ENCODE results near the gene PCNT. TPM values are rescaled to one million over a fixed set of nuclear protein-coding genes. Genes with fewer than 3 reads are reported as not detected.

Gene PCNT
- total RNA-seq, 1 experiment from 2014 or later = 39.6 TPM

- Histone ChIP-seq H3K23me2 (ENCODE audit: insufficient read length, low read depth, low read length, poor library complexity, severe bottlenecking) (peaks cover 7% of the 10 kb centered on the region), H3K4ac (ENCODE audit: low read depth, low read length) (no peak overlapping the region), H2BK120ac (ENCODE audit: low read depth, low read length, poor library complexity, severe bottlenecking) (no peak overlapping the region), H3K23ac (ENCODE audit: insufficient read length, low read depth, low read length) (no peak overlapping the region), H3K14ac (ENCODE audit: insufficient read depth, low read length) (no peak overlapping the region), H4K5ac (ENCODE audit: insufficient read length, low read depth, low read length) (peak overlapping the region; percentile 15), H3K27me3 (ENCODE audit: insufficient read depth, low read length) (no peaks in the 10 kb centered on the region), H3K9ac (ENCODE audit: extremely low read depth, insufficient read length, low read length) (no peak overlapping the region), H2BK15ac (ENCODE audit: low read depth, low read length) (no peak overlapping the region), H3K4me1 (ENCODE audit: insufficient read depth, low read length) (peaks cover 9% of the 10 kb centered on the region; the same call in 1 of the 2 replicates), H4K8ac (replicated peaks; ENCODE audit: insufficient read length, low read depth, low read length) (no peak overlapping the region), H3K56ac (ENCODE audit: insufficient read length, low read depth, low read length) (no peak overlapping the region), H2BK20ac (ENCODE audit: low read depth, low read length, poor library complexity, severe bottlenecking) (no peak overlapping the region), H3T11ph (ENCODE audit: low read length) (no peak overlapping the region), H2BK12ac (ENCODE audit: insufficient read length, low read depth, low read length) (no peak overlapping the region), H3K18ac (ENCODE audit: insufficient read length, low read depth, low read length) (no peak overlapping the region), H2BK5ac (ENCODE audit: insufficient read length, low read length) (no peak overlapping the region), H3K79me2 (ENCODE audit: insufficient read depth, low read length) (no peaks in the 10 kb centered on the region), H4K20me1 (ENCODE audit: control insufficient read depth, insufficient read depth, insufficient read length) (peaks cover 2% of the 10 kb centered on the region), H4K91ac (ENCODE audit: insufficient read length, low read depth, low read length) (no peak overlapping the region), H2AFZ (ENCODE audit: low read length) (no peak overlapping the region), H3K9me3 (ENCODE audit: control insufficient read depth, low read depth, low read length) (no peaks in the 10 kb centered on the region), H3K27ac (ENCODE audit: insufficient read length, low read depth, low read length) (peak overlapping the region; percentile 77), H3K79me1 (ENCODE audit: insufficient read depth, low read depth, low read length, poor library complexity, severe bottlenecking) (no peaks in the 10 kb centered on the region), H2AK5ac (ENCODE audit: insufficient read length, low read length) (no peak overlapping the region), H3K4me2 (ENCODE audit: insufficient read depth, insufficient read length, low read length) (no peak overlapping the region)
- WGBS (ENCODE audit: extremely low coverage, insufficient read length, low lambda C conversion rate) = no CpG with 5 or more reads among the region's 9 CpGs
- Mint-ChIP-seq H3K4me1 (peaks cover 19 to 27% of the 10 kb centered on the region in 2 experiments), H3K9me3 (no peaks in the 10 kb centered on the region), H3K4me3 (no peak overlapping the region; a peak in 1 of 5 replicates), H3K27ac (peak overlapping the region; percentile 85 to 98 (median 95)), H3K36me3 (ENCODE audit: insufficient read depth in 1 of 3, low read depth in 3 of 3) (peaks cover 6 to 30% (median 25%) of the 10 kb centered on the region in 3 experiments), H3K27me3 (ENCODE audit: low read depth) (no peaks in the 10 kb centered on the region)
- DNase-seq = no peak
- TF ChIP-seq CTCF (conservative IDR thresholded peaks at IDR 0.05) = no peak
Measured at GRCh38 chr21:46410516-46410915, 86.6 kb downstream of the PCNT start.

All from H9 (cell line).